ENCODE measurements around the gene RGL1. TPM values are rescaled to one million over a fixed set of nuclear protein-coding genes. Genes with fewer than 3 reads are reported as not detected.
A peak's percentile ranks its signal among the peaks of the same experiment; 100 is the strongest.

RGL1 gene
- total RNA-seq, 2 donors from 2014 or later, result 22.5 to 32.7 TPM

- intact Hi-C loops (cut with DNase I), result no loop called here
- ATAC-seq, result peak; percentile 22 to 27
- DNase-seq, result no peak
Measured at GRCh38 chr1:183893561-183894289, 88.8 kb downstream of the RGL1 start.

GRCh38 chr1:183894290-183894565, 89.3 kb downstream of the RGL1 start:
- no peak for DNase-seq
- intact Hi-C loops (cut with DNase I), result no loop called here
- ATAC-seq, result no peak

GRCh38 chr1:183896466-183897048, 91.6 kb downstream of the RGL1 start:
- peak in 1 of 2 donors; percentile 50 for ATAC-seq
- intact Hi-C loops (cut with DNase I), result no loop called here
- DNase-seq, result no peak

- ATAC-seq (no peak), DNase-seq (no peak)
- intact Hi-C loops (cut with DNase I), result no loop called here
Measured at GRCh38 chr1:183898001-183898396, 93.1 kb downstream of the RGL1 start.

DNA sequence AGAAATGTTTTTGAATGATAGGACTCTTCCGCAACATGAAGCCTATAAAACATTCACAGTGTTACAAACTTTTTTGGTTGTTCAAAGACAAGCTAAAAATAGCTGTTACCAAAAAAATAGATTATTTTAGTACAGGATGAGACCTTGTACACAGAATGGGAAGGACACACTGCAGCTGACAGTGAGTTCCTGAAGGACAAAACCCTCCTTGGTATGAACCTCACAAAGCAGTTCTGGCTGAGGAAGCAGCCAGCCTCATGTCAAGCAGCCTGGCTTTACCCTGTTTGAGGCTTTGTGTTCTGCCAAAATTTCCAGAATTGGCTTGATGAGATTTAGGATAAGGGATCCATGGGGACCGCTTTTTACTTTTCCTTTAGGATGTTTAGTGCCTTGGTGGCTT, 93.7 kb downstream of the RGL1 start:
- no peak for ATAC-seq
- no peak for DNase-seq
- intact Hi-C loops (cut with DNase I), result no loop called here

GRCh38 chr1:183901748-183902330, 96.9 kb downstream of the RGL1 start:
- intact Hi-C loops (cut with DNase I), result no loop called here
- no peak for DNase-seq
- peak in 1 of 2 donors; percentile 40 for ATAC-seq

DNA sequence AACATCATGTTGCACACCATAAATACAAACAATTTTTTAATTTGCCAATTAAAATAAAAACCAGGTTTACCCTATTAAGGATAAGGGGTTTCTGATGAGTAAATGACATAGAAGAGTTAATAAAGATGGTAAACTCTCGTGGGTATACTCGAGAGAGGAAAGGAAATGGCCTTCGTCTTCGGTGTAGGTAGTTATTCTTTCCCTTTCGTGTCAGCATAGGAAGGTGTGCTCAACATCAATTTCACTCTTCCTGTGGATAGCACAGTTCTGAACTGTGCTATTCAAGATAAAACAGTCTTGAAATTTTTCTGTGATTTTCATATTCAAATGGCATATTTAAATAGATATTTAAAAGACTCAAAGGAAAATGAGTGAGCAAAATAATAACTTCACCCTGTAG, 98.2 kb downstream of the RGL1 start:
- intact Hi-C loops (cut with DNase I), result no loop called here
- DNase-seq (no peak), ATAC-seq (no peak)

- DNase-seq (no peak), ATAC-seq (peak in 1 of 2 donors; percentile 61)
- intact Hi-C loops (cut with DNase I), result no loop called here
Measured at GRCh38 chr1:183905508-183906113, 100.7 kb downstream of the RGL1 start.

- peak in 1 of 2 donors; percentile 38 for ATAC-seq
- DNase-seq, result no peak
- intact Hi-C loops (cut with DNase I), result no loop called here
Measured at GRCh38 chr1:183907070-183907469, 102.2 kb downstream of the RGL1 start.

DNA sequence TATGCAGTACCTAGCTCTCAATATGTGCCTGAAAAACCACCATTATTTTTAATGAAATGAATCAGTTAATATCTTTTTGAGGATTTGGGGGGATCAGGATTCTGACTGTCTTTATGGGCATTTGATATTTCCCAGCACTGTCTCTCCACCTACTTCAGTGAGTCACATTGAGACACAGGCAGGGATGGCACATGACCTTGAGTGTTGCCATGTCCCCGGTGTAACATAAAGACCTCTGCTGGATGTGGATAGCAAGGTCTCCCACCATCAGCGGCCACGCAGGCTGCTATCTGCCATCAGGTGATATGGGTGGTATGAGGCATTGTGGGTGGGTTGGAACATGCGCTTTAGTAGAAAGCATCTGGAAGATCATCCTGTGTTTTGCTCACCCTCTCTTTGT, 103.2 kb downstream of the RGL1 start:
- no peak for ATAC-seq
- intact Hi-C loops (cut with DNase I), result no loop called here
- DNase-seq, result no peak

GRCh38 chr1:183909672-183910071, 104.8 kb downstream of the RGL1 start:
- ATAC-seq (no peak), DNase-seq (no peak)
- intact Hi-C loops (cut with DNase I), result loop anchor here in 1 of 2 donors (10.0 kb wide), 1 partner anchor 105 kb away; the partner anchor contains the start of gene RGL1

GRCh38 chr1:183910845-183911244, 105.9 kb downstream of the RGL1 start:
- ATAC-seq (peak in 1 of 2 donors; percentile 25), DNase-seq (no peak)
- intact Hi-C loops (cut with DNase I), result loop anchor here in 1 of 2 donors (10.0 kb wide), 1 partner anchor 106 kb away; the partner anchor contains the start of gene RGL1

GRCh38 chr1:183911285-183911684, 106.4 kb downstream of the RGL1 start:
- DNase-seq (no peak), ATAC-seq (peak in 1 of 2 donors; percentile 12)
- intact Hi-C loops (cut with DNase I), result loop anchor here in 1 of 2 donors (10.0 kb wide), 1 partner anchor 106 kb away; the partner anchor contains the start of gene RGL1

- intact Hi-C loops (cut with DNase I), result loop anchor here in 1 of 2 donors (10.0 kb wide), 1 partner anchor 108 kb away; the partner anchor contains the start of gene RGL1
- ATAC-seq, result no peak
- no peak for DNase-seq
Measured at GRCh38 chr1:183912265-183912886, 107.5 kb downstream of the RGL1 start.

DNA sequence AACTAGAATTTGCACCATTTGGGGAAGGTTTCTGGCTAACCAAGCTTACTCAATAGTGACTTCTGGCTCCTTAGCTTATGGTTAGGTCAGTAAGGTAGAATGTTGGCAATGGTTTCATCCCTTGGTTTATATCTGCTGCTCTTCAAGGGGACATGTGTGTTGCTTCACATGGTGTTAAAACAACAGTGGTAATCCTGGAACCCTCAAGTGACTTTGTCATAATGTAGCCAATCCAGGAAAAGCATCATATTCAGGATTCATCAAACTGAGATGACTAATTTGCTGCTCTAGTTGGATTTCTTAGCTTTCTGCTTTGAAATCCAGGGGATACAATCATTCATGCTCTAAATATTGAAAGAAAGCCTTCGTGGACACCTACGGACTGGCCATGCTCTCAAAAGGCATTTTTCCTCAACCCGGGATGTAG, 108.7 kb downstream of the RGL1 start:
- DNase-seq (no peak), ATAC-seq (no peak)
- intact Hi-C loops (cut with DNase I), result loop anchor here in 1 of 2 donors (10.0 kb wide), 1 partner anchor 109 kb away; the partner anchor contains the start of gene RGL1

GRCh38 chr1:183914276-183914675, 109.4 kb downstream of the RGL1 start:
- no peak for DNase-seq
- peak in 1 of 2 donors; percentile 15 for ATAC-seq
- intact Hi-C loops (cut with DNase I), result loop anchor here in 1 of 2 donors (10.0 kb wide), 1 partner anchor 109 kb away; the partner anchor contains the start of gene RGL1

- DNase-seq (no peak), ATAC-seq (no peak)
- intact Hi-C loops (cut with DNase I), result loop anchor here (5.0 to 10.0 kb wide), 2 partner anchors 110 to 263 kb away; partner anchors contain the start of genes APOBEC4 (in 1 of the 2) and RGL1 (in 1 of the 2)
Measured at GRCh38 chr1:183914891-183915290, 110.0 kb downstream of the RGL1 start.

DNA sequence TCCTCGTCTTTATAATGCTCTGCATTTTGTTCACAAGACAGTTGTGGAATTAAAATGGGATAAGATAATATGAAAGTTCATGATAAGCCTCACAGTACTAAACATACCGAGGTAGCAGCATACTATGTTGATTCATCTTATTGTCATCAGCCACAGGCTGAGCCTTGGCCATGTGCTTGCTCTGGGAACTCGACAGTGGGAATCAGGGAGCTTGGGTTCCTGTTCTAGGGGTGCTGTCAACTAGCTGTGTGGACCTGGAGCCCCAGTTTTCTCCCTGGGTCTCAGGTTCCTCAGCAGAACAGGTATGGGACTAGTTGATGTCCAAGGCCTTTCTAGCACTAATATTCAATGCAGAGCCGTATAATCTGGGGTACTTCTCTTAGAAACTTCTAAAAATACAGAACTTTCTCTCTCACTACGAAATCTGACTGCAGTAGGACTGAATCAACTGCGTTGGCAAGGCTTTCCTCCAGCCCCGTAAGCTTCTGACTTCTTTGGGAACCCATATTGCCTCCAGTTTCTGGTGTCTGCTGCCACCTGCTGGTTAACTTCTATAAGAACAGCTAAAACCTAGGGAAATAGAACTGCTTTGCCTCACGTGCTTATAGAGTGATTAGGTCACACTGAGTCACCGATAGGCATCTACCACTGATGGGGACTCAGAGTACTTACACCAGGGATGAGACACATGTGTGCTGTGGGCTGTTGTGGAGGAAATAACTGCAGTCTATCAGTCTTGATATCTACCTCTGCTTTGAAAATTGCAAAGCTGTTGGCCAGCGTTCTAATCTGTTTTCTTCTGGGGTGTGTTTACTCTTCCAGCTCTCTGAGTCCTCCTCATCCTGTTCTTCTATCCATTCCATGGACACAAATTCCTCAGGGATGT, 110.9 kb downstream of the RGL1 start:
- ATAC-seq (peak; percentile 89 to 93), DNase-seq (peak; percentile 71)
- intact Hi-C loops (cut with DNase I), result loop anchor here (2.0 to 10.0 kb wide), 3 partner anchors 111 to 264 kb away; partner anchors contain the start of genes APOBEC4 (in 1 of the 2) and RGL1 (in 1 of the 2)
